IPS-NIHi7 (cell line): ENCODE data around the gene LTBP1.
"Not testable (repeated sequence)": the region's sequence is repeated elsewhere in the genome, so short reads cannot be mapped to it uniquely, and the experiment has no call there.

Experiments used
- DNase-seq: peaks from one replicate; pipeline ENCODE4 v3.0.0; 2012; ENCODE audit warnings: mixed read lengths; ENCODE audit errors: extremely low spot score

Gene LTBP1

DNA sequence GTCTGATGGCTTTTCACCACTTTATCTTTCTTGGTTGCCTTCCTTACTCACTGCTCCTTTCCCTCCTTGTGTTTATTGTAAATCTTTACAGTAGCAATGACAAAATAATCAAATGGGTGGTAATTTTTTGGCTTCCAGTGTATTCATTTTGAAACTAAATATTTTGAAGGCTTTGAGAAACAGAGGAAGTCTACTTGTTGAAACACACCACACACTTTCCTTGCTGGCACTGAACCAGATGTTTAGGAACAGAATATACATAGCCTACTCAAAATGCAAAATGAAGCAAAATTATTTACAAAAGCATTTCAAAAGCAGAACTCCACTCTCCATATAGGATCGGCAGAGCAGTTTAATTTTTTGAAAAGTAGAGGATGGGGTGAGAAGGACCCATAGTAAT lies 189.8 kb downstream of the LTBP1 start:
- no peak for DNase-seq

DNA sequence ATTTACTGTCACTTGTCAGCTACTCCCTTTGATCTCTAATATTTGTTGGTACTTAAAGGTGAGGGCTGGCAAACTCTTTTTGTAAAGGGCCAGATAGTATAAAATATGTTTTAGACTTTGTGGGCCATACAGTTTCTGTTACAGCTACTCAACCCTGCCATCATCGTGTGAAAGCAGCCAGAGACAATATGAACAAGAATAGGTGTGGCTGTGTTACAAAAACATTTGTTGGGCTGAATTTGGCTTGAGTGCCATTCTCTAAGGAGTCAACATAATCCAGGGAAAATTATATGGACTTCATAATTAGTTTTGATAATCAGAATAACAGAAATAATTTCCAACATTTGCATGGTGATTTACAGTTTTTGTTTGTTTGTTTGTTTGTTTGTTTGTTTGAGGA lies 190.6 kb downstream of the LTBP1 start:
- no peak for DNase-seq

DNA sequence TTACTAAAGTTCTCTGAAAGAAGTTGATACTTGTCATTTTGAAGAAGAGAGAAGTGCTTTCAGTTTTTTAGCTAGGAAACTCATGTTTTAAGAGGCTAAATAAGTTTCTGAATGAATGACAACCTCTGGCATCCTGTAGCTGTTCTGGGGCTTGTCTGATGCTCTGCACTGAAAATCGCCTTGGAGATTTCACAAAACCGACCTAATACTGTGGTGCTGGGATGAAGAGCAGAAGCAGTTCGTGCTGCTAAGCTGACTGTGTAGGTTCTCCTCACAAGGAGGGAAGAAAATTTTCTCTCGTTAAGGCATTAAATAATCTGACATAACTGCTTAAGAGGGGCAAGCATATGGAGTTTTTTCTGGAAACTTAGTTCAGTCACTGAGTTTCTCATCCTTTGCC lies 193.2 kb downstream of the LTBP1 start:
- no peak for DNase-seq

DNA sequence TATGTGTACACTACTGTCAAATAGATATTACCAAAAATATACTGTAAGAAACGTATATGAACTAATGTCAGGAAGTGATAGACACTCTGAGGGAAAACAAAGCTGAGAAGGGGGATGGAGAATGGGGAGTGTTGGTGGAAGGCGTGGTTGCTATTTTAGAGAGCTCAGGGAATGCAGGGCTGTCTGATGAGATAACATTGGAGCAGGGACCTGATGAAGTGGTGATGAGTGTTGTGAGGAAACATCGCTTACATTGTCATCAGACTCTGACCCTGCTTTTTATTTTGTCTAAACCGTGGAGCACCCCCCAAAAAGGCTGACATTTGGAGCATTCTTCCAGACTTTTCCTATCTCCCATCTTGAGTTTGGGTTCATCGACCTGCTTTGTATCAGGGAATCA lies 194.7 kb downstream of the LTBP1 start:
- no peak for DNase-seq

DNA sequence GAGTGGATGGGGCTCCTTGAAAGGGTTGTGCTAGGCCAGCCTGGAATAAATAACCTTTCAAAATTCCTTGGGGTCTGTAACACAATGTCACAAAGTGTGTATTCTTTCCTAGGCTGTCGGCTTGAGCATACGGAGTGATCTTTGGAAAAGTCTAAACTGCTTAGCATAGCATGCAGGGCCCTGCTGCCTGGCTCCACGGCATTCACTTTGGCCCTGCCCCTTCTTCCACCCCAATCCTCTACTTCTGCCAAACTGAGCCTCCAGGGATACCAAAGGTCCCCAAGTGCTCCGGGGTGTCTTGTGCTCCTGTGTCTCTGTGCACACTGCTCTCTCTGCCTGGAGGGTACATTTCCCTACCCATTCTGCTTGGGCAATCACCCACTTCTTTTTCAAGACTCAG lies 196.1 kb downstream of the LTBP1 start:
- no peak for DNase-seq

DNA sequence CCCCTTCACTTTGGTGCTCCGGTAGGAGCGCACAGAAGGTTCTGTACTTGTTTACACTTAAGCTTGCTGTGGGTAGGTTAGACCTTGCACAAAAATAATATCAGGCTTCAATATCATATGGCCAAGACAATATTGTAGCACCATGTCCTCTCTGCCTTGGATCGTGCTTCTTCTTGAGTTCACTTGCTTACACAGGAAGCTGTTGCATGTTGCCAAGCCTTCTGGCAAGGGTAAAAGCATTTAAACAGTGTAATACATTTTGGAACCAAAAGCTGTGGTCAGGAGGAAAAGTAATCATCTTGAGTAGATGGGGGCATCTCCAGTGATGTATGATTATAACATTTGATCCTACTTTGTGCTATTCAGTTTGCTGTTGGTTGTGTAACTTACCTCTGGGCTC lies 197.5 kb downstream of the LTBP1 start:
- DNase-seq: no peak

DNA sequence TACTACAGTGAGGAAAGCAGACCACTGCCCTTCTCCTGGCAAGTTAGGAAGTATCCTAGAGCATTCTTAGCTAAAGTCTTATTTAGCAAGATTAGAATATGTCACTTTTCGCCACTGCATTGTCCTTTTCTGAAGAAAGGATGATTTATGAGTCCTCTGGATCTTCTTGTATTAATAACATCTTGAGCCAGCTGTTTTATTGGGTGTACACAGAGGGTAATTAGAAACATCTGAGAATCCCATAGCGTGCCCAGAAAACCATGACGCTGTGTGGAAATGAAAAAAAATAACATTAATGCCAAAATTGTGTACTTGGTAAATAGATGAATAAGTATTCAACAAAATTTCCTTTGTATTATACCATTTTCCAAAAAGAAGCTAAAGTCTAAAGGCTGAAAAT lies 198.7 kb downstream of the LTBP1 start:
- DNase-seq: no peak

DNA sequence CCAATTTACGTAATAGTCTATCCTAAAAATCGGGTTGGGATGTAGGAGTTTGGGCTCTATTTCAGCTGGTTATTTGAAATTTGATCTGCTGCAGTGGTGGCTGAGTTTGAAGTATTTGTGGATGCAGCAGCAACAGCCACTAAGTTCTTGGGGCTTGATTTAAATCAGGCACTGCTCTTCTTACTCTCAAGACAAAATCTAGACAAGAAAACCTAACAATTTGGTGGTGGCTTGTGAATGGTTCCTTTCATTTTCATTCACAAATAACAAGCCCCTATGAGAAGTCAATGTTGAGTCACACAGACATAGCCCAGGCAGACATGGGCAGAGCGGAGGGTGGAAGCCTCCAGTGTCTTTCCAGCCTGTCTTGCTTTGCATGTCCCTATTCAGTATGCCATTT lies 199.3 kb downstream of the LTBP1 start:
- no peak for DNase-seq

DNA sequence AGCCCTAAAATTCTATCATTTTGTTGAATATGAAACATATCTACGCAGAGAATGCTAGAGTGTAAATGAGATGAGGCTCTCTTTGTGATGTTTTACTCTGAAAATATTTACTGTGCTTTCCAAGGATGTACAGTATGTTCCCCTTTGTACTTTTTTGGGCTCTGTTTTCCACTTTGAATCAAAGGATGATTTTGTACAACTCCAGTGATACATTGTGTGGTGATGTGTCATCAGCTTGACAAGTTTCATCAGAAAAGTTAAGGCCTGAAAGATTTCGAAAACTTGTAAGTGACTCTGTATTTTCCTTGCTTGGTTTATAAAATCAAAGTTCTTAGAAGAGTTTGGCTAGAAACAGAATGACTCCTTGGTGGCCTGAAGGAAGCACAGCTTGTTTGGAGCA lies 206.3 kb downstream of the LTBP1 start:
- no peak for DNase-seq

DNA sequence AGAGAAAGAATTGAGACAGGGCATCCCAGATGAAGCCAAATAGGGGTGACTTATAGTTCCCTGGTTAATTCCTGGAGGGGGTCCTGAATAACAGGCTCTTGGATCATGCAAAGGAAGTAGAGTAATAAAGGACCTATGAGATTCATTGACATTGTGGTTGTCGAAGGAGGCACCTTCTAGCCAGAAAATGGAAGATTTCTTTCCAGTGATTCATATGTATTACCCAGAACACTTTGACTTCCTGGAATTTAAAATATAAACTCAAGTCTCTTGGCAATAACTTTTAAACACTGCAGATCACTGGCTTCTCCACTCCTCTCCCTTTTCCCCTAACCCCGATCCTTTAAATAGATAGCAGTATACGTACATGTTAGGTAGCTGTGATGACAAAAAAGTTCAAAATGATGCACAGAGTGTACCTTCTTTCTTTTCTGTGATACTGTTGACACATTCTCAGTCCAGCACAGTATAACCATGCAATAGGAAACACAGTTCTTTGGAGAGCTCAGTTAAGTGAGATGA lies 211.8 kb downstream of the LTBP1 start:
- no peak for DNase-seq

DNA sequence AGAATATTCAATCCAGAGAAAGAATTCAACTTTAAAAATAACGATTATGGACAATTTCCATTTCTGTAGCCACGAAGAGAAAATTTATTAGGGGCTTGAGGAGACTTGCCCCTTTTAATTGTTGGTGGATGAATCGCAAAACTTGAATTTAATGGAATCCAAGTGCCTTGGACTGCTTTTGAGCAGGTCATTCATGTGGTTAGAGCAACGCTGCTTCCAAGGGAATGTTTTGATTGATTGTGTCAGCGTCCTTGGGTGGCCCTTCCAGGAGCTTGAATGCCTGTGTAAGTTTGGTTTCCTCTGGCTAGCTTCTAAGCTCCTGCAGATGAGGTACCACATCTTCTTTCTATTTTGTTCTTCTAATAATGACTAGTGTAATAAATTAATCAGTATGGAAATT lies 213.4 kb downstream of the LTBP1 start:
- DNase-seq: no peak

DNA sequence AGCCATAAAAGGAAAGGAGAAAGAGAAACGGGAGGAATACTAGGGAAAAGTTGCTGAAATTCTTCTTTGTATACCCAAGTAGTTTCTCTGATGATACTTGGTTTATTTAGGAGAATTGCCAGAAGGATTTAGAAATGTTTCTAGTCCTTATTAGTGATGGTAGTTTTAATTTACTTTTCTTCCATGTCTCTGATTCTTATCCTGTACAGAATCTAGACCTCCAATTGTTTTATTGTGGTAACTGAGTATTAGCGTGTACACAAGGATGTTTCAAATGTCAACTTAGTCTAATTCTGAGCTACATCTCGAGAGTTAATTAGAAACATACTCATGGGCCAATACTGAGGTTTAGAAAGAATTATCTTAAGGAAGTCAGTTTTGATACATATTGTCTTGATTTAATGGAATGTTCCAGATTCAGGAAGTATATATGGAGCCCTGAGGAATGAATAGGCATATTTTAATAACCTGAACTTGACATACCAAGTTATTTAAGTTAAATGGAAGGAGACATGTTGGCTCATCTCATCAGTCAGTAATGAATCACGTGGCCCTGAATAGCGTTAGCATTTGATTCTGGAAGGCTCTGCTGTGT lies 219.6 kb downstream of the LTBP1 start:
- no peak for DNase-seq

DNA sequence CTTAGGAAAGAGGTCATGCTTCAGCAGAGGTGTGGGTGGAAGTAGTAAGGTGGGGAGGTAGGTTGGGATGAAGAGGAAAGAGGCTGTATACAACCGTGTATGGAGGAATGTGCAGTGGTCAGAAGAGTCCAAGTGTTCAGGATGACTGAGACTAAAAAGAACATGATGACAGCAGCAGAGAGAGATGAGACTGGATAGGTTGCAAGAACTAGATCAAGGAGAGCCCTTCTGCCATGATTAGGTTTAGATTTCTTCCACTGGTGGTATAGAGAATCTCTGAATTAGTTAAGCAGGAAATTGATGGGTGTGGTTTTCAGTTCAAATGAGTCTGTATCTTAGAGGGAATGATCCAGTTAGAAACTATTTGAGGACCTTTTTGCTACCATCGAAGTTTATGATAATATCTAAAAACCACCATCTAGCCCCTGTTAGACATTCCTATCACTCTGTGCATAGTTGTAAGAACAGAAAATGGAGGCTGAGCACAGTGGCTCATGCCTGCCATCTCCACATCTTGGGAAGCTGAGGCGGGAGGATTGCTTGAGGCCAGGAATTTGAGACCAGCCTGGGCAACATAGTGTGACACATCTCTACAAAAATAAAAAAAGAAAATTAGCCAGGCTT lies 221.0 kb downstream of the LTBP1 start:
- DNase-seq: no peak

DNA sequence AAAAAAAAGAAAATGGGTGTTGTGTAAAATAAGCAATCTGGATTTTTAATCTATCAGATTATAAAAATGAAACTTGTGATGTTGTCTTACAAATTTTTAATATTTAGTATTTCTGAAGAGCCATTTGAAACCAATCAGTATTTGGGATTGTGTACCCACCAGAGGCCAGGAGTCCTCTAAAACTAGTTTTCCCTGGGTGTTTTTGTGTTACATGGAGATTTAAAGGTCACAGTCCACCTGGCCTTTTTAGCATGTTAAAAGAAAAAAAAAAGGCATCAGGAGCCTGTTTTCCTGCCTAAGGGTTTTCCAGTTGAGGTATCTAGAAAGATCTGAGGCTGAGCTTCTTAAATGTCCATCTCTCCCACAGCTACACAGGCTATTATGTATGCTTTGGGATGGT lies 221.7 kb downstream of the LTBP1 start:
- DNase-seq: no peak

DNA sequence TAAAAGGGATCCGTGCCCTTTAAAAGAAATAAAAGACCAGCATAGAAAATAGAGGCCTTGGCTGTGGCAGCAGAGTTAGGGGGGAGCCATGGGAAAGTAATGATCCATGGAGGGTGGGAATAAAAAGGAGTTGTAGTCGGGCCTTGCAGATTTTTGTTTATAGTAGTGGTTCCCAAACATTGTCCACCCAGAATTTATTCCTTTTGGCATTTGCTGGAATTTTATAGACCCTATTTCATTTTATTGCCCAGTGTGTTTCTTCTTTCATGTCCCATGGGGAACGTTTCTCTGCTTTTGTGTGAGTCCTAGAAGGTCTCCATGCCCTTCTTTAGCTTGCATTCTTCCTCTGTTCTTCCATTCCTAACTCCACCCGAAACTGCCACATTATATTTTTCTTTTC lies 222.2 kb downstream of the LTBP1 start:
- no peak for DNase-seq

DNA sequence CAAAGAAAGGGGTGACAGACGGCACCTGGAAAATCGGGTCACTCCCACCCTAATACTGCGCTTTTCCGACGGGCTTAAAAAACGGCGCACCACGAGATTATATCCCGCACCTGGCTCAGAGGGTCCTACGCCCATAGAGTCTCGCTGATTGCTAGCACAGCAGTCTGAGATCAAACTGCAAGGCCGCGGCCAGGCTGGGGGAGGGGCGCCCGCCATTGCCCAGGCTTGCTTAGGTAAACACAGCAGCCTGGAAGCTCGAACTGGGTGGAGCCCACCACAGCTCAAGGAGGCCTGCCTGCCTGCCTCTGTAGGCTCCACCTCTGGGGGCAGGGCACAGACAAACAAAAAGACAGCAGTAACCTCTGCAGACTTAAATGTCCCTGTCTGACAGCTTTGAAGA lies 223.5 kb downstream of the LTBP1 start:
- DNase-seq: not testable (repeated sequence)

DNA sequence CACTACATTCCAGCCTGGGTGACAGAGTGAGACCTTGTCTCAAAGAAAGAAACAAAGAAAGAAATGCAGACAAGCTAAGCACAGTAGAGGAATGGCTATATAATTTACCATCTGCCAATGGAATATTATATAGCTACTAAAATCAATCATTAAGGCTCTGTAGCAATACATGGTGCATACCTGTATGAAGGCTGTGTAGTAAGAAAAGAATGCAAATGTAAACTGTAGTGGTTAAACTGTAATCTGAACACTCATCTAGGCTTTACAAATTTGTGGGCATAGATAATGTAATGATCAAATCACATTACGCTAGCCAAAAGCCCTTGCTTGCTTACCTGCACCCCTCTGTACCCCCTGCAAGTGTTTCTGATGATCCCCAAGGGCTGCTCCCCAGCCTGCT lies 230.9 kb downstream of the LTBP1 start:
- no peak for DNase-seq

DNA sequence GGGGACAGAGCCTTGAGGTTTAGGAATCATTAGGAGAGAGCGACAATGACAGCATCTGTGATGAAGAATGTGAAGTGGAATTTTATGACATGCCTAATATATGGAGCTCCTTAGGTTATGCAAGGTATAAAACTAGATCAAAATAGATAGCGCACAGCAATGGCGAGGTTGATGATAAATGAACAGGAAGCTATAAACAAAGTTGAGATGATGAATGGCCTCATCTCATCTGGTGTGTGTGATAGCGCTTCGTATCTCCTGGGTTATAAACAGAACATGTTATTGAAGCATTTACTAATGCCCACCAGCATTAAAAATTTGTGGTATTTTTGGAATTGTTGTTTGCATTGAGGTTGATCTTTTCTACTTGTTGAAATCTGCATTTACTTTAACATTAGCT lies 231.5 kb downstream of the LTBP1 start:
- no peak for DNase-seq

DNA sequence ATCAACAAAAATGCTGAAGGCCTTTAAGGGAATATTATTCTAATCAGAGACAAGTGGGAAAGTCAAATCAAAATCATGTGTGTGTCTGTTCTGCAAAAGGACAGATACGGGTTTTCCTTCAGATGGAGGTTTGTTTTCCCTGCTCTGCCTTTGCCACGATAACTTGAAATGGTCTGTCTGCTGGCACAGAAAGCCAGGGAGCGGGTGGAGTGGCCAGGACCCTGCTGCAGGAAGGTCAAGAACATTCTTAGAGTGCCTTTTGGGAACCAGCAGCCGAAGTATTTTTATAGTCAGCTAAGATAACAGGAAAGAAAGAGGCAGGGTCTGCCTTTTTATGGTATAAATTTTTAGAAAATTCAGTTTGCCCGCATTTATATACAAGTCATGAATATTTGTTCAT lies 234.2 kb downstream of the LTBP1 start:
- no peak for DNase-seq

DNA sequence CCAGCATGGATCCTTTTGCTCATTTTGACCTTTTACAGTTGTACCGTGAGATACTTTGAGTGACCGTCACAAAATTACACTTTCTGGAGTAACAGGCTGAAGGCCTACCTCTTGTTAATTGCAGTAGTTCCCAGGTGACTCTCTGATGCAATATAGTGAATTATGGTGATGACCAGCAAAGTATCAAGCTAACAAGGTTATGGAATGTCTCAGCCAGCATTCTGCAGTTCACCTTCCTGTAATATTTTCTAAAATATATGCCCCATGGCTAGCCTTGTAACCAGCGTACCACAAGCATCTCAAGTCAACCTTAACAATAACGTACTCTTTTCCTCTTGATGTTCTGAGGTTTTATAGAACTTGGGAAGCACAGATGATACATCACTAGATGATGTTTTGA lies 234.7 kb downstream of the LTBP1 start:
- no peak for DNase-seq

DNA sequence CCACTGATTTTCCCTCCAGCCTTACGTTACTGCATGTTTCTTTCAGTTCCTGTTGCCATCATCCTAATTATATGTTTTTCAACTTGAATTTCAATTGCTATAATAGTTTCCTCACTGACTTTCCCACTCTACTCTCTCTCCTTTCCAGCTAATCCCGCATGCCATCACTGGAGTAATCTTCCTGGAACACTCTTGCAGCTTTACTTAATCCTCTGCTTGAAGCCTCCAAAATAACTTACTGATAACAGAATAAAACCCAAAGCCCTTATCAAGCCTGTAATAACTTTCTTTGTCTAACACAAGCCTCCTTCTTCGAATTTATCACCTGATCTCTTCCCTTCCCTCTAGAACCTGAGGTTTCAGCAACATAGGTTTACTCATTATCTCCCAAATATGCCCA lies 237.3 kb downstream of the LTBP1 start:
- DNase-seq: no peak

DNA sequence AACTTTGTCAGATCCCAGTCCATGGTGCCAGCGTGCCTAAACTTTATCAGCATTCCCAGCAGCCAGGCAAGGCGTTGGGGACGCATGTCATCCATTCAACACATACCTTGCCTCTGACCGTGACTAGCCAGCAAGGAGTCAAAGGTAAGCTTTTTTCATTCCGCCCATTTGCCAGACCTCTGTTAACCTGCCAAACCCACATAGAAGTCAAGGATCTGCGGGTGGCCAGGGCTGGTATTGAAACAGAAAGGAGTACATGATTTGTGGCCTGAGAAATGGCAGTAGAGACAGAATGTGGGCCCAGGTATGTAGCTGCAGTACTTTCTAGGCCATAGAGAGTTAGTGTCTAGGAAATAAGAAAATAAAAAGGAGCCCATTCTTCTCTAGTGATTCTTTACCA lies 240.2 kb downstream of the LTBP1 start:
- DNase-seq: no peak

DNA sequence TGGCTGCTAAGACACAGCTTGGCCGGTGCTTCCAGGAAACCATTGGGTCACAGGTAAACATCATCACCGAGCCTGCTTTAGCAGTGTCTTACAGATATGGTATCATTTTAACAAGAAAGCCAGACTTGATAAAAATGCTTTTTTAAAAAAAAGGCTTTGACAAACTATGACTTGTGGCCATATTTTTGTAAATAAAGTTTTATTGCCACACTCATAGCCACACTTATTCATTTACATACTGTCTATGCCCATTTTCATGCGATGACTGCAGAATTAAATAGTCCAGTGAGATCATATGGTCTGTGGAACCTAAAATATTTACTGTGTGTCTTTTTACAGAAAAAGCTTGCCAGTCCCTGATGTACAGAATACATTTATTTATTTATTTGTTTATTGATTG lies 242.0 kb downstream of the LTBP1 start:
- no peak for DNase-seq

DNA sequence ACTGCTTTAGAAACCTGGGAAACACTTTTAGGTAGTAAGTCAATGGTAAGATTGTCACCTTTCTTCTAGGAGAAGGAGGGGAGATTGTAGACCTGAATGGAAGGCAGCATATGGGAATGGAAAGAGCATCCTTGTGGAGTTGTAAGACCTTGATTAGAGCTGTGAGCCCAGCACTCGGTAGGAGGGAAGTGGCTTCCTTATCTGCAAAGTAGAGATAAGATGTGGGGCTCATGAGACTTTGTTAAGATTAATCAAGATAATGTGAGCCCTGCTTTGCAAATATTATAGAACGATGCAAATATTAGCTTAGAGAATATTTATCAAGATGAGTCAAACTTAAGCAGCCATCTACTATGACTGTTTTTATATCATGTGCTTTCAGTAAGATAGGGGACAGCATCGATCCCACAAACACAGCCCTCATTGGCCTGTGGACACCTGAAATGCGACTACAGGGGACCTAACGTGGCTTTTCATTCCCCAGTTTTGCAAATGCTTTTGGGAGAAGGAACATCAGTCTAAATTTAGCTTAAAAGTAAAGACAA lies 243.7 kb downstream of the LTBP1 start:
- no peak for DNase-seq
